Measurements from ENCODE around the gene ZNF365. TPM values are rescaled to one million over a fixed set of nuclear protein-coding genes. Genes with fewer than 3 reads are reported as not detected.

The ZNF365 gene
- total RNA-seq, result under 1 TPM in 2 of 4 donors, not detected in 2; 0.17 to 0.49 TPM

GRCh38 chr10:62373995-62374861 is at the start of gene ZNF365:
Gene ZNF365, plus strand, starts transcription at chr10:62374369. Its CDS starts 1,825 bp downstream, at chr10:62376194.
- TF ChIP-seq, protein P1, sequence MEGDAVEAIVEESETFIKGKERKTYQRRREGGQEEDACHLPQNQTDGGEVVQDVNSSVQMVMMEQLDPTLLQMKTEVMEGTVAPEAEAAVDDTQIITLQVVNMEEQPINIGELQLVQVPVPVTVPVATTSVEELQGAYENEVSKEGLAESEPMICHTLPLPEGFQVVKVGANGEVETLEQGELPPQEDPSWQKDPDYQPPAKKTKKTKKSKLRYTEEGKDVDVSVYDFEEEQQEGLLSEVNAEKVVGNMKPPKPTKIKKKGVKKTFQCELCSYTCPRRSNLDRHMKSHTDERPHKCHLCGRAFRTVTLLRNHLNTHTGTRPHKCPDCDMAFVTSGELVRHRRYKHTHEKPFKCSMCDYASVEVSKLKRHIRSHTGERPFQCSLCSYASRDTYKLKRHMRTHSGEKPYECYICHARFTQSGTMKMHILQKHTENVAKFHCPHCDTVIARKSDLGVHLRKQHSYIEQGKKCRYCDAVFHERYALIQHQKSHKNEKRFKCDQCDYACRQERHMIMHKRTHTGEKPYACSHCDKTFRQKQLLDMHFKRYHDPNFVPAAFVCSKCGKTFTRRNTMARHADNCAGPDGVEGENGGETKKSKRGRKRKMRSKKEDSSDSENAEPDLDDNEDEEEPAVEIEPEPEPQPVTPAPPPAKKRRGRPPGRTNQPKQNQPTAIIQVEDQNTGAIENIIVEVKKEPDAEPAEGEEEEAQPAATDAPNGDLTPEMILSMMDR (IDR thresholded peaks at IDR 0.05; ENCODE audit: low read depth), result no peak

DNA sequence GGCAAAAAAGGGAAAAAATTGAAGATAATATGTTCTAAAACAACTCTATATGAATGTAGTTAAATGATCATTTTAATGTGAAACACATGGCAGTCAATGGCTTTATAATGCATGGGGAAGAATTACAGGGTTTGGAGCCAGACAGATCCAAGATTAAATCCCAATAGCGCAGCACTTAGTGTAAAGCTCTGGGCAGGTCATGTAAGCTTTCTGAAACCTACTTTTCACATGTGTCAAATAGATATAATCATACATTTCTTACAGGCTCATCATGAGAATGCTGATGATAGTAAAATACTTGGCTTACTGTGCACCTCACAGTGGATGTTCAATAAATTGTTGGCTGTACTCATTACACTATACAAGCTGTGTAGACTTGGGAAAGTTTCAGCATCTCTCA is 48.0 kb upstream of the ZNF365 start:
- TF ChIP-seq, protein P1 (IDR thresholded peaks at IDR 0.05; ENCODE audit: low read depth), result no peak

GRCh38 chr10:62327885-62328284 is 46.3 kb upstream of the ZNF365 start:
- TF ChIP-seq, protein P1 (IDR thresholded peaks at IDR 0.05; ENCODE audit: low read depth), result no peak

DNA sequence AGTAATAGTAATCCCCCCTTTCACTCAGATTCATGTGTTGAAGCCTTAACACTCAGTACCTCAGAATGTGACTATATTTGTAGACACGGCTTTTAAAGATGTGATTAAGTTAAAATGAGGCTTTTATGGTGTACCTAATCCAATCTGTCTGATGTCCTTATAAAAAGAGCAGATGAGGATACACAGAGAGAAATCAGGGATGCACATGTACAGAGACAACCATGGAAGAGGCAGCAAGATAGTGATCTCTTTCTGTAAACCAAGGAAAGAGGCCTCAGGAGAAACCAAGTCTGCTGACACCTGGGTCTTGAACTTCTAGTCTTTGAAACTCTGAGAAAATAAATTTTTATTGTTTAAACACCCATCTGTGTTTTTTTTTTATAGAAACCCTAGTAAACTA is 44.0 kb upstream of the ZNF365 start:
- TF ChIP-seq, protein P1 (IDR thresholded peaks at IDR 0.05; ENCODE audit: low read depth), result no peak

- TF ChIP-seq, protein P1 (IDR thresholded peaks at IDR 0.05; ENCODE audit: low read depth), result no peak
Observed at GRCh38 chr10:62332406-62332805, 41.8 kb upstream of the ZNF365 start.

- TF ChIP-seq, protein P1 (IDR thresholded peaks at IDR 0.05; ENCODE audit: low read depth), result no peak
Observed at GRCh38 chr10:62333135-62333889, 40.9 kb upstream of the ZNF365 start.

All from subcutaneous adipose tissue (tissue), 4 donors.